Measurements from ENCODE around the gene MTHFR. TPM values are rescaled to one million over a fixed set of nuclear protein-coding genes. Genes with fewer than 3 reads are reported as not detected.
"Not testable (repeated sequence)": the region's sequence is repeated elsewhere in the genome, so short reads cannot be mapped to it uniquely, and the experiment has no call there.

MTHFR gene
- total RNA-seq, 1 donor from 2014 or later, result 29.2 TPM

GRCh38 chr1:11817192-11817591 lies 11.4 kb upstream of the MTHFR start:
- peaks cover 25% of the 10 kb centered on the region for H3K36me3 Mint-ChIP-seq (ENCODE audit: insufficient read depth)
- H3K4me3 Mint-ChIP-seq (ENCODE audit: low read depth), result no peak overlapping the region
- peak overlapping the region; percentile 41 for H3K27ac Mint-ChIP-seq
- no peak for DNase-seq (ENCODE audit: low spot score, unreplicated experiment)
- no peak for TF ChIP-seq CTCF (IDR thresholded peaks at IDR 0.05; ENCODE audit: unreplicated experiment)
- H3K27me3 Mint-ChIP-seq, result no peaks in the 10 kb centered on the region
- H3K9me3 Mint-ChIP-seq (ENCODE audit: low read depth), result no peaks in the 10 kb centered on the region
- H3K4me1 Mint-ChIP-seq (ENCODE audit: low read depth), result no peaks in the 10 kb centered on the region

- Mint-ChIP-seq H3K36me3 (ENCODE audit: insufficient read depth) (peaks cover 21% of the 10 kb centered on the region), H3K27ac (no peak overlapping the region), H3K4me3 (ENCODE audit: low read depth) (no peak overlapping the region), H3K27me3 (no peaks in the 10 kb centered on the region), H3K9me3 (ENCODE audit: low read depth) (no peaks in the 10 kb centered on the region), H3K4me1 (ENCODE audit: low read depth) (peaks cover 6% of the 10 kb centered on the region)
- no peak for DNase-seq (ENCODE audit: low spot score, unreplicated experiment)
- no peak for TF ChIP-seq CTCF (IDR thresholded peaks at IDR 0.05; ENCODE audit: unreplicated experiment)
Measured at GRCh38 chr1:11813021-11813420, 7.3 kb upstream of the MTHFR start.

GRCh38 chr1:11807133-11807532 lies 1.4 kb upstream of the MTHFR start:
- Mint-ChIP-seq H3K36me3 (ENCODE audit: insufficient read depth) (peaks cover 5% of the 10 kb centered on the region), H3K4me1 (ENCODE audit: low read depth) (peaks cover 44% of the 10 kb centered on the region), H3K4me3 (ENCODE audit: low read depth) (peak overlapping the region; percentile 100), H3K27ac (peak overlapping the region; percentile 97), H3K27me3 (no peaks in the 10 kb centered on the region), H3K9me3 (ENCODE audit: low read depth) (no peaks in the 10 kb centered on the region)
- DNase-seq (ENCODE audit: low spot score, unreplicated experiment), result no peak
- TF ChIP-seq CTCF (IDR thresholded peaks at IDR 0.05; ENCODE audit: unreplicated experiment), result no peak

GRCh38 chr1:11806307-11806936 lies 658 bp upstream of the MTHFR start:
- peak overlapping the region; percentile 100 for H3K4me3 Mint-ChIP-seq (ENCODE audit: low read depth)
- no peak for DNase-seq (ENCODE audit: low spot score, unreplicated experiment)
- H3K27ac Mint-ChIP-seq, result peak overlapping the region; percentile 97
- H3K27me3 Mint-ChIP-seq, result no peaks in the 10 kb centered on the region
- H3K9me3 Mint-ChIP-seq (ENCODE audit: low read depth), result no peaks in the 10 kb centered on the region
- TF ChIP-seq CTCF (IDR thresholded peaks at IDR 0.05; ENCODE audit: unreplicated experiment), result no peak
- H3K36me3 Mint-ChIP-seq (ENCODE audit: insufficient read depth), result peaks cover 5% of the 10 kb centered on the region
- H3K4me1 Mint-ChIP-seq (ENCODE audit: low read depth), result peaks cover 44% of the 10 kb centered on the region

GRCh38 chr1:11804666-11805421 lies 920 bp downstream of the MTHFR start:
- Mint-ChIP-seq H3K36me3 (ENCODE audit: insufficient read depth) (peaks cover 9% of the 10 kb centered on the region), H3K27me3 (no peaks in the 10 kb centered on the region), H3K27ac (peak overlapping the region; percentile 97), H3K4me3 (ENCODE audit: low read depth) (peak overlapping the region; percentile 100), H3K9me3 (ENCODE audit: low read depth) (no peaks in the 10 kb centered on the region), H3K4me1 (ENCODE audit: low read depth) (peaks cover 44% of the 10 kb centered on the region)
- no peak for TF ChIP-seq CTCF (IDR thresholded peaks at IDR 0.05; ENCODE audit: unreplicated experiment)
- DNase-seq (ENCODE audit: low spot score, unreplicated experiment), result no peak

- peak overlapping the region; percentile 97 for H3K27ac Mint-ChIP-seq
- not testable (repeated sequence) for DNase-seq (ENCODE audit: low spot score, unreplicated experiment); H3K27me3 Mint-ChIP-seq; H3K36me3 Mint-ChIP-seq (ENCODE audit: insufficient read depth); H3K9me3 Mint-ChIP-seq (ENCODE audit: low read depth)
- H3K4me1 Mint-ChIP-seq (ENCODE audit: low read depth), result peaks cover 42% of the 10 kb centered on the region
- peak overlapping the region; percentile 100 for H3K4me3 Mint-ChIP-seq (ENCODE audit: low read depth)
Measured at GRCh38 chr1:11803924-11804665, 1.7 kb downstream of the MTHFR start.
